Panc1 (cell line): ENCODE measurements around the gene NKD1. TPM values are rescaled to one million over a fixed set of nuclear protein-coding genes. Genes with fewer than 3 reads are reported as not detected.

ENCODE experiments used
- ATAC-seq: fragments of 200-7000 bp; cut with Tn5 transposase; 2 replicates; pipeline ENCODE4 v1.9.1; 2020; ENCODE audit warnings: mild to moderate bottlenecking, moderate library complexity
- BruUV-seq: library from RNA; stranded (reverse); fragments of 400-500 nt; replicated peaks from 2 replicates; lab custom pipeline; 2021; lab: Mats Ljungman, UMichigan
- CTCF ChIA-PET: fragments of 300-600 bp; sonication (Branson Sonifier 250); formaldehyde crosslinking; loops from one replicate; lab custom pipeline; 2022; ENCODE audit warnings: antibody characterized with exemption; lab: Charles Lee
- POLR2A ChIA-PET: fragments of 300-600 bp; sonication (Branson Sonifier 250); formaldehyde crosslinking; loops from one replicate; lab custom pipeline; 2022; ENCODE audit warnings: antibody characterized with exemption; lab: Charles Lee
- DNase-seq: peaks from one replicate; pipeline ENCODE4 v3.0.0-alpha.2; 2010; ENCODE audit warnings: low read depth, low spot score
- H3K27ac ChIP-seq: 2 replicates; pipeline ENCODE4 v1.5.1; 2011; ENCODE audit warnings: mild to moderate bottlenecking, low read length, inconsistent platforms
- H3K27me3 ChIP-seq: fragments of 200-500 bp; sonication (Bioruptor generic); 2 replicates; pipeline ENCODE4 v1.6.0; 2014; ENCODE audit warnings: low read length, inconsistent platforms; ENCODE audit not compliant: control insufficient read depth, insufficient read depth
- H3K36me3 ChIP-seq: fragments of 200-500 bp; sonication (Bioruptor generic); 2 replicates; pipeline ENCODE4 v1.5.1; 2014; ENCODE audit warnings: inconsistent platforms, mild to moderate bottlenecking, low read length, moderate library complexity; ENCODE audit not compliant: control insufficient read depth, insufficient read depth
- H3K4me1 ChIP-seq: 2 replicates; pipeline ENCODE4 v1.5.1; 2011; ENCODE audit warnings: inconsistent platforms, mild to moderate bottlenecking, low read length, moderate library complexity; ENCODE audit not compliant: control insufficient read depth, insufficient read depth
- H3K4me3 ChIP-seq, 2 experiments: 2 replicates each; pipeline ENCODE4 v1.5.1; 2011 to 2012; ENCODE audit warnings: low read depth in 2 of 2, low read length in 2 of 2, mild to moderate bottlenecking in 2 of 2, inconsistent platforms in 1 of 2, moderate library complexity in 1 of 2
- H3K9me3 ChIP-seq: fragments of 200-500 bp; sonication (Bioruptor generic); 2 replicates; pipeline ENCODE4 v1.5.1; 2014; ENCODE audit warnings: low read depth, mild to moderate bottlenecking, inconsistent platforms, low read length, moderate library complexity; ENCODE audit not compliant: control insufficient read depth, insufficient read depth
- POLR2AphosphoS5 ChIP-seq: IDR thresholded peaks from 2 replicates; pipeline ENCODE4 v1.6.1; 2012; ENCODE audit warnings: mild to moderate bottlenecking, low read depth, low read length, moderate library complexity
- REST ChIP-seq, 2 experiments: IDR thresholded peaks; 2 replicates each; pipeline ENCODE4 v1.6.1; 2011 to 2012; ENCODE audit warnings: low read depth in 2 of 2, control low read depth in 1 of 2, low read length in 1 of 2, mild to moderate bottlenecking in 1 of 2, moderate library complexity in 1 of 2; ENCODE audit not compliant: insufficient read depth in 1 of 2
- SIN3A ChIP-seq: IDR thresholded peaks from 2 replicates; pipeline ENCODE4 v1.6.1; 2012; ENCODE audit warnings: low read depth, mild to moderate bottlenecking, low read length, moderate library complexity, borderline replicate concordance; ENCODE audit not compliant: insufficient read depth
- TCF7L2 ChIP-seq: IDR thresholded peaks from 2 replicates; pipeline ENCODE4 v1.6.1; 2011; ENCODE audit warnings: mild to moderate bottlenecking, low read depth, low read length, inconsistent platforms
- in situ Hi-C: cut with HindIII; loops from 2 replicates; pipeline ENCODE4 v1.10.0; 2016; ENCODE audit warnings: low sequenced_read_pairs, low pct_unique_long_range_greater_than_20kb
- intact Hi-C: fragments of 100-400 bp; cut with micrococcal nuclease; formaldehyde crosslinking; loops from one replicate; pipeline ENCODE4 v1.10.0; 2022; ENCODE audit not compliant: unreplicated experiment
- total RNA-seq: library from RNA; stranded (reverse); gene quantifications from one replicate; pipeline ENCODE4 v1.2.1, GENCODE V29; 2021; ENCODE audit not compliant: unreplicated experiment
- TF ChIP-seq, protein P1 (sequence below): fragments of 450-650 bp; IDR thresholded peaks from 2 replicates; pipeline ENCODE4 v1.5.1; 2017; ENCODE audit warnings: mild to moderate bottlenecking

The NKD1 gene
- total RNA-seq, 1 experiment from 2014 or later, result 0.18 TPM

GRCh38 chr16:50566014-50566962 lies 18.1 kb downstream of the NKD1 start:
- no peak for ATAC-seq
- CTCF ChIA-PET, result no interaction called here
- intact Hi-C loops (no loop called here), in situ Hi-C loops (no loop called here)
- H3K4me1 ChIP-seq, result no peaks in the 10 kb centered on the region
- no peak overlapping the region for H3K27ac ChIP-seq
- no TSS peak for BruUV-seq
- no peak overlapping the region for H3K4me3 ChIP-seq
- POLR2A ChIA-PET, result interaction anchor here (0.7 kb wide), 1 partner anchor 1832 kb away, joined by 3 read pairs; no protein-coding TSS in a partner anchor
- no peaks in the 10 kb centered on the region for H3K36me3 ChIP-seq
- no peaks in the 10 kb centered on the region for H3K9me3 ChIP-seq
- TF ChIP-seq SIN3A (no peak), POLR2AphosphoS5 (no peak), TCF7L2 (no peak), REST (IDR thresholded peaks at IDR 0.05; ENCODE audit: insufficient read depth in 1 of 2, low read depth in 2 of 2, low read length in 1 of 2) (no peak)
- TF ChIP-seq, protein P1, sequence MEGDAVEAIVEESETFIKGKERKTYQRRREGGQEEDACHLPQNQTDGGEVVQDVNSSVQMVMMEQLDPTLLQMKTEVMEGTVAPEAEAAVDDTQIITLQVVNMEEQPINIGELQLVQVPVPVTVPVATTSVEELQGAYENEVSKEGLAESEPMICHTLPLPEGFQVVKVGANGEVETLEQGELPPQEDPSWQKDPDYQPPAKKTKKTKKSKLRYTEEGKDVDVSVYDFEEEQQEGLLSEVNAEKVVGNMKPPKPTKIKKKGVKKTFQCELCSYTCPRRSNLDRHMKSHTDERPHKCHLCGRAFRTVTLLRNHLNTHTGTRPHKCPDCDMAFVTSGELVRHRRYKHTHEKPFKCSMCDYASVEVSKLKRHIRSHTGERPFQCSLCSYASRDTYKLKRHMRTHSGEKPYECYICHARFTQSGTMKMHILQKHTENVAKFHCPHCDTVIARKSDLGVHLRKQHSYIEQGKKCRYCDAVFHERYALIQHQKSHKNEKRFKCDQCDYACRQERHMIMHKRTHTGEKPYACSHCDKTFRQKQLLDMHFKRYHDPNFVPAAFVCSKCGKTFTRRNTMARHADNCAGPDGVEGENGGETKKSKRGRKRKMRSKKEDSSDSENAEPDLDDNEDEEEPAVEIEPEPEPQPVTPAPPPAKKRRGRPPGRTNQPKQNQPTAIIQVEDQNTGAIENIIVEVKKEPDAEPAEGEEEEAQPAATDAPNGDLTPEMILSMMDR, result no peak
- H3K27me3 ChIP-seq, result no peaks in the 10 kb centered on the region
- DNase-seq, result no peak

- DNase-seq (no peak), ATAC-seq (no peak)
- BruUV-seq, result no TSS peak
- Histone ChIP-seq H3K4me1 (no peaks in the 10 kb centered on the region), H3K27me3 (no peaks in the 10 kb centered on the region), H3K27ac (no peak overlapping the region), H3K36me3 (no peaks in the 10 kb centered on the region), H3K4me3 (no peak overlapping the region), H3K9me3 (no peaks in the 10 kb centered on the region)
- in situ Hi-C loops, result no loop called here
- TF ChIP-seq TCF7L2 (no peak), REST (IDR thresholded peaks at IDR 0.05; ENCODE audit: insufficient read depth in 1 of 2, low read depth in 2 of 2, low read length in 1 of 2) (no peak), SIN3A (no peak), POLR2AphosphoS5 (no peak)
- TF ChIP-seq, protein P1, result no peak
- ChIA-PET CTCF (no interaction called here), POLR2A (no interaction called here)
- intact Hi-C loops, result no loop called here
Observed at GRCh38 chr16:50567651-50568050, 19.5 kb downstream of the NKD1 start.
